Fibroblast of lung (primary cell): ENCODE results near the gene RNF126.

Experiments used
- EZH2 ChIP-seq: IDR thresholded peaks from 2 replicates; pipeline ENCODE4 v1.5.1; 2012; ENCODE audit warnings: low read length, control low read depth, mild to moderate bottlenecking; ENCODE audit errors: missing control alignments
- TF ChIP-seq, protein P1 (sequence below), 2 donors: IDR thresholded peaks in 1 of 2; conservative IDR thresholded peaks in 1 of 2; 1 replicate in 1 of 2; 2 replicates in 1 of 2; pipeline ENCODE4 v1.5.1; 2011 to 2012; ENCODE audit warnings: low read length in 2 of 2, control low read depth in 1 of 2, inconsistent platforms in 1 of 2, low read depth in 1 of 2, mild to moderate bottlenecking in 1 of 2

DNA sequence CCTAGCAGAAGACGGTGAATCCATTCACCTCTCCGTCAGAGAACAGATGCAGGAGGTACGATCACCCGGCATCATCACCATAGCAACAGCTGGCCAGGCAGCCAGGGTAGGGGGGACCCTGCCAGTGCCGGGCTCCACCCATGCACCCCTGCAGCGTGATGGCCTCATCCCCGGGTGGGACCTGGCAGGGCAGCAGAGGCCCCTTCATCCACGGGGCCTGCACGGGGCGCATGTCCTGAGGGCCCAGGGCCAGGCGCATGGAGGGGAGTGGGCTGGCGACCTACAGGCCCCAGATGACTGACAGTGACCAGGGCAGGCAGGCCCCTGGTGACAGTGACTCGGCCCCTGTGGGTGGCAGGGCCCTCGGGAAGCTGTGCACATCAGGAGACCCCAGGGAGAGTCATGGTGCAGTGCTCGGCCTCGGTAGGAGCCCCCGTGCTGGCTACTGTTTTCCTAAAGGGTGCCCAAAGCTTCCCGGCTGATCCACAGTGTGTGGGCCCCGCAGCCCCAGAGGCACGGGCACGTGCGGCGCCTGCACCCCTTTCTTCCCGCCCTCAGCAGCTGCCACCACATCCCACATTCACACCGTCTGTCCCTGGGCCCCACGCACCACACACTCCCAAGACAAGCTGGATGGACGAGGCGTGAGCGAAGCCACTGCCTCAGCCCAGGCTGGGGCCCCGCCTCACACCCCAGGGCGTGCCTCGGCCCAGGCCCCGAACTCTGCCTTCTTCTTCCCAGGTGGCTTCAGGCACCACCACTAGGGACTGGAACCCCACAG is 4.8 kb downstream of the RNF126 start:
- TF ChIP-seq, protein P1, sequence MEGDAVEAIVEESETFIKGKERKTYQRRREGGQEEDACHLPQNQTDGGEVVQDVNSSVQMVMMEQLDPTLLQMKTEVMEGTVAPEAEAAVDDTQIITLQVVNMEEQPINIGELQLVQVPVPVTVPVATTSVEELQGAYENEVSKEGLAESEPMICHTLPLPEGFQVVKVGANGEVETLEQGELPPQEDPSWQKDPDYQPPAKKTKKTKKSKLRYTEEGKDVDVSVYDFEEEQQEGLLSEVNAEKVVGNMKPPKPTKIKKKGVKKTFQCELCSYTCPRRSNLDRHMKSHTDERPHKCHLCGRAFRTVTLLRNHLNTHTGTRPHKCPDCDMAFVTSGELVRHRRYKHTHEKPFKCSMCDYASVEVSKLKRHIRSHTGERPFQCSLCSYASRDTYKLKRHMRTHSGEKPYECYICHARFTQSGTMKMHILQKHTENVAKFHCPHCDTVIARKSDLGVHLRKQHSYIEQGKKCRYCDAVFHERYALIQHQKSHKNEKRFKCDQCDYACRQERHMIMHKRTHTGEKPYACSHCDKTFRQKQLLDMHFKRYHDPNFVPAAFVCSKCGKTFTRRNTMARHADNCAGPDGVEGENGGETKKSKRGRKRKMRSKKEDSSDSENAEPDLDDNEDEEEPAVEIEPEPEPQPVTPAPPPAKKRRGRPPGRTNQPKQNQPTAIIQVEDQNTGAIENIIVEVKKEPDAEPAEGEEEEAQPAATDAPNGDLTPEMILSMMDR (conservative IDR thresholded peaks at IDR 0.05 in 1 of 2, IDR thresholded peaks at IDR 0.05 in 1 of 2; ENCODE audit: low read depth in 1 of 2, low read length in 2 of 2) = no peak
- TF ChIP-seq EZH2 = no peak
